ENCODE measurements around the gene ERF.

Gene ERF

GRCh38 chr19:42244347-42245220 is 10.3 kb downstream of the ERF start:
- in situ Hi-C loops (cut with MboI; ENCODE audit: low sequenced_read_pairs): no loop called here

- in situ Hi-C loops (cut with MboI; ENCODE audit: low sequenced_read_pairs): no loop called here
These were observed 12.2 kb downstream of the ERF start, which contains the start of gene GSK3A for GRCh38 chr19:42242512-42243409. GSK3A (minus strand) TSS chr19:42242602; CDS start chr19:42242465, 137 bp downstream.

GRCh38 chr19:42242069-42242511 is 12.8 kb downstream of the ERF start:
- in situ Hi-C loops (cut with MboI; ENCODE audit: low sequenced_read_pairs): no loop called here

GRCh38 chr19:42241279-42241678 is 13.6 kb downstream of the ERF start:
- in situ Hi-C loops (cut with MboI; ENCODE audit: low sequenced_read_pairs): no loop called here

GRCh38 chr19:42239544-42240220 is 15.2 kb downstream of the ERF start:
- in situ Hi-C loops (cut with MboI; ENCODE audit: low sequenced_read_pairs): no loop called here

DNA sequence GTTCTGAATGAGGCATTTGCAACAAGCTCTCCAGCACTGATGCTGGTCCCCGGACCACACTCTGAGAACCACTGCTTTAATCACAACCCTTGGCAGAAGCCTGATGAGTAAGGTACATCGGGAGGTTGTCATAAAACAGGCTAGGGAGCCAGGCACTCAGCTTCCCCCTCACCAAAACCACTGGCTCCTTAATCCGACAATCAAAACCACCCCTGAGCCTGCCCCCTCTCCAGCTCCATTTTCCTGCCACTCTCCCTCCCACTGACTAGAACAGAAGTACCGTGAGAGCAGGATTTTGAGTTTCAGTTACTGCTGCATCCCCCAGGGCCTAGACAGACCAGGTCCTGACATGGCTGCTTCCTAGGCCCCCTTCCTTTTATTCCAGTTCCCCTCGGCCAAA is 19.7 kb downstream of the ERF start:
- in situ Hi-C loops (cut with MboI; ENCODE audit: low sequenced_read_pairs): no loop called here

DNA sequence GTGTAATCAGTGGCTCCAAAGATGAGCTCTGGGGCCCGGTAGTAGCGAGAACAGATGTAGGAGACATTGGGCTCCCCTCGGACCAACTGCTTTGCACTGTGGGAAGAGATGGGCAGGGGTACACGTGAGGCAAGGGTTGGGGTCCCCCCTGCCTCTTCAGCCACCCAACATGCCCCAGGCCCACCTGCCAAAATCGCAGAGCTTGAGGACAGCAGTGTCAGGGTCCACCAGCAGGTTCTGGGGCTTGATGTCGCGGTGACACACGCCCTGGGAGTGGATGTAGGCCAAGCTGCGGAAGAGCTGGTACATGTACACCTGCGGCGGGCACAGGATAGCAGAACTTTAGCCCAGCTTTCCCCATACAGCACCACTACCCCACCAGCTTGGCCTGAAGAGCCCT is 20.6 kb downstream of the ERF start:
- in situ Hi-C loops (cut with MboI; ENCODE audit: low sequenced_read_pairs): no loop called here

DNA sequence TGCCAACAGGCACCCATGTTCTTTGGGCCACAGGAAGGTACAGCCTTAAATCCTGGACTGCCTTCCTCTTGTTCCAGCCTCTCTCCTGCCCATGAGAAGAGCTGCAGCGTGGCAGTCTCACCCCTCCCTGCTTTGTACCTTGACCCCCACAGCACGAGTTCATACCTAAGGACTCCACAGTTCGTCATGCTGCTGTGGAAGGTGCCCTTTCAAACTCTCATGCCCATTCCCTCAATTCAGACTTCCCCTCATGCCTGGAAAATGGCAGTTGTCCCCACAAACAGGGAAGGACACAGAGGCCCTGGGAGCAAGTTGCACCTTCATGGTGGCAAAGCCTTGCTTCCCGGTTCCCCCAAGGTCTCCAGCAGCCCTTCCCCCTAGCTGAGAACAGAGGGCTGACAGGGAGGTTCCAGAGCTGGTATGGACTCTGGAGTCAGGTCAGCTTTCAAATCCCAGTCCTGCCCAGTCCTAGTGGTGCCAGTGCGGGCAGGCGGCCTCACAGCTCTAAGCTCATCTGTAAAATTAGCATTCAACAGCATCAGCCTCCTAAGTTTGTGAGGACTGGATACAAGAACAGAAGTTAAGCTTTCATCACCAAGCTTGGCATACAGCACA is 21.1 kb downstream of the ERF start:
- in situ Hi-C loops (cut with MboI; ENCODE audit: low sequenced_read_pairs): no loop called here

GRCh38 chr19:42233106-42233505 is 21.8 kb downstream of the ERF start:
- in situ Hi-C loops (cut with MboI; ENCODE audit: low sequenced_read_pairs): no loop called here

DNA sequence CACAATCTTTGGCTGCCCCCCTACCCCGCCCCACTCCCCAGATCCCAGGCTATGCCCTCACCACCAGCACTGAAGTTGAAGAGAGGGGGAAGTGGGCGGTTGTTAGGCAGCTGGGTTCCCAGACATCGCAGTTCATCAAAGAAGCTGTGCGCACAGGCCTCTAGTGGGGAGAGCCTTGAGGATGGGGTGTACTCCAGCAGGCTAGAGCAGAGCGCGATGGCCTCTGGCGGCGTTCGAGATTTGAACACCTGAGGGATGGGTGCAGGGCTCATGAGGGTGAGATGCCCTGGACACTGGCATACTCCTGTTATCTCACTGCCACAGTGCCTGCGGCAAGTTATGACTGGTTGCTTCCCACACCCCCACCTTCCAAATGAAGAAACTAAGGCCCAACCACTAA is 22.5 kb downstream of the ERF start:
- in situ Hi-C loops (cut with MboI; ENCODE audit: low sequenced_read_pairs): no loop called here

DNA sequence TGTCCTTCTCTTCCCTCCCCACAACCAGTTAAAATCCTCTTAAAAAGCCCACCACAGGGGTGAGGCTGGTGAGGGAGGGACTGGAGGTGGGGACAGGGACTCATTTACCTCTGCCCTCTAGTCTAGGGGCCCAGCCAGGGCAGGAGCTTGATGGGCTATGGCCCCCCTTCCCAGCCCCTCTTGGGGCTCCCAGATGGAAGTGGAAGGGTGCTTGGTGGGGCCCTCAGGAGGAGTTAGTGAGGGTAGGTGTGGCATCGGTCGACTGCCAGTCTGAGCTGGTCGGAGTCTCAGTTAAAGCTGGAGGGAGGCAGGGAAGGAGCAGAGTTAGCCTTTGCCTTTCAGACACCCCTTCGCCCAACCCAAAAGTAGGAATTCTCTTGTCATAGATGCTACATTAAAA is 24.4 kb downstream of the ERF start:
- in situ Hi-C loops (cut with MboI; ENCODE audit: low sequenced_read_pairs): no loop called here

DNA sequence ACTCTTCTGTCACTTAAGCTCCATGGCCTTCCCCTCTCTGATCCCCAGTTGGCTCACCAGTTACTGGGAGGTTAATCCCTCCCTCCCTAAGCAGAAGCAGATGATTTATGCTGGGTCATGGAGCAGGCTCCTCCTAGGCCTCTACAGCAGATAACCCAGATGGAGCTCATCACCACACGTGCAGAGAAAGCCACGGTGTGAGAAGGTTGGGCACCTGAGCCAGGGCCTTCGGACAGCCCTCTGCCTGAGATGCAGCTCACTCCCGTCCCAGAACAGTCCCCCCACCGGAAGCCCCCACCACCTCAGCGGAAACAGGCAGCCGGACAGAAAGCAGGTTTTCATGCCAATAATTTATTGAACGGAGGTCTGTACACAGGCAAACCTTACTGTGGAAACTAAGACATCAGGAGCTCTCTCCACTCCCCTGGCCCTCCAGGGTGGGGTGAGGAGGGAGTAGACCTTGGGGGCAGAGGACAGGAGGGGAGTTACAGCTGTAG is 25.0 kb downstream of the ERF start:
- in situ Hi-C loops (cut with MboI; ENCODE audit: low sequenced_read_pairs): no loop called here

- in situ Hi-C loops (cut with MboI; ENCODE audit: low sequenced_read_pairs): no loop called here
These were observed 25.6 kb downstream of the ERF start for GRCh38 chr19:42229301-42229854.

DNA sequence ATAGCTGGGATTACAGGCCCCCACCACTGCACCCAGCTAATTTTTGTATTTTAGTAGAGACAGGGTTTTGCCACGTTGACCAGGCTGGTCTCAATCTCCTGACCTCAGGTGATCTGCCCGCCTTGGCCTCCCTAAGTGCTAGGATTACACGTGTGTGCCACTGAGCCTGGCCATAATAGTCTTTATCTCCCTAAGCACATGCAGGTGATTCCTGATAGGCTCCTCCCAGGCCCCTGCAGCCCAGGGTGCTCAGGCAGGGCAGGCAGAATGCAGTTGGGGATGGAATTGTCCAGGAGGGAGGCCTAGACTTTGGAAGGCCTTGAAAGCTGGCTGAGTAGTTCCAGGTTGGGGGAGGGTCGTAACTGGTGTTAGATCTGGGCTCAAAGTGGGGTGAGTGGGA is 26.3 kb downstream of the ERF start:
- in situ Hi-C loops (cut with MboI; ENCODE audit: low sequenced_read_pairs): no loop called here

DNA sequence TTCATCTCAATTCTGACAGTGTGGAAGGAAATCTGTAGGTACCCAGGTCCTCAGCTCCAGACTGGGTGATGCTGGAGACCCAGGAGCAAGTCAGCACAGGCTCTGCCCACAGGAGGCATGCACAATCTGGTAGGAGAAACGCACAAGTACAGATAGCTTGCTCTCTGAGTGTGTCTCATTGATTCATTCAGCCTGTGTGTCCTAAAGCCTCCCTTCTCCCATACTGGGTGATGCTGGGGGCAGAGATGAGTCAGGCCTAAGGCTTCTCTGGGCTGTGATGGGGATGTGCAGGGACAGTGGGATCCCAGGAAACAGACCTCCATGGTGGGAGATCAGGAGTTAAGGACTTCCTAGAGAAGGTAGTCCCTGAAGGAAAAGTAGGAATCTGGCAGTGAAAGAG is 28.0 kb downstream of the ERF start:
- in situ Hi-C loops (cut with MboI; ENCODE audit: low sequenced_read_pairs): no loop called here

DNA sequence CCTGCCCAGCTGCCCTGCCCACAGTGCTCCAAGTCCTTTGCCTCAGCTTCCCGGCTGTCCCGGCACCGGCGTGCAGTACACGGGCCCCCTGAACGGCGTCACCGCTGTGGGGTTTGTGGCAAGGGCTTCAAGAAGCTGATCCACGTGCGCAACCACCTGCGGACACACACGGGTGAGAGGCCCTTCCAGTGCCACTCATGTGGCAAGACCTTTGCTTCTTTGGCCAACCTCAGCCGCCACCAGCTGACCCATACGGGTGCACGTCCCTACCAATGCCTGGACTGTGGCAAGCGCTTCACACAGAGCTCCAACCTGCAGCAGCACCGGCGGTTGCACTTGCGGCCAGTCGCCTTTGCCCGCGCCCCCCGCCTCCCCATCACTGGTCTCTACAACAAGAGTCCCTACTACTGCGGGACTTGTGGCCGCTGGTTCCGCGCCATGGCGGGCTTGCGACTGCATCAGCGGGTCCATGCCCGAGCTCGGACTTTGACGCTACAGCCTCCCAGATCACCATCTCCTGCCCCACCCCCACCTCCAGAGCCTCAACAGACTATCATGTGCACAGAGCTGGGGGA is 29.1 kb downstream of the ERF start:
- in situ Hi-C loops (cut with MboI; ENCODE audit: low sequenced_read_pairs): no loop called here

GRCh38 chr19:42224940-42225717 is 29.8 kb downstream of the ERF start:
- in situ Hi-C loops (cut with MboI; ENCODE audit: low sequenced_read_pairs): no loop called here

- in situ Hi-C loops (cut with MboI; ENCODE audit: low sequenced_read_pairs): no loop called here
These were observed 34.2 kb downstream of the ERF start for GRCh38 chr19:42220751-42221097.
